ENCODE data around the gene TCTN3.

The TCTN3 gene

GRCh38 chr10:95706990-95707389 lies 13.3 kb upstream of the TCTN3 start:
- no peak for ATAC-seq
- TF ChIP-seq BACH2 (CRISPR knock-in tag; IDR thresholded peaks at IDR 0.05; ENCODE audit: borderline replicate concordance) (no peak), PPARA (CRISPR knock-in tag; IDR thresholded peaks at IDR 0.05; ENCODE audit: borderline replicate concordance) (no peak), ZNF8 (CRISPR knock-in tag; IDR thresholded peaks at IDR 0.05) (no peak), TSHZ2 (CRISPR knock-in tag; IDR thresholded peaks at IDR 0.05) (no peak), OSR1 (CRISPR knock-in tag; IDR thresholded peaks at IDR 0.05) (no peak), TOX (CRISPR knock-in tag; IDR thresholded peaks at IDR 0.05; ENCODE audit: borderline replicate concordance) (no peak), CSDC2 (CRISPR knock-in tag; IDR thresholded peaks at IDR 0.05) (no peak)

- no peak for ATAC-seq
- TF ChIP-seq ZFP3 (CRISPR knock-in tag; IDR thresholded peaks at IDR 0.05) (no peak), POU6F1 (CRISPR knock-in tag; IDR thresholded peaks at IDR 0.05; ENCODE audit: borderline replicate concordance, low read depth) (no peak), CSDC2 (CRISPR knock-in tag; IDR thresholded peaks at IDR 0.05) (no peak), ARNTL (CRISPR knock-in tag; IDR thresholded peaks at IDR 0.05; ENCODE audit: borderline replicate concordance, low read depth) (no peak), ISL1 (CRISPR knock-in tag; IDR thresholded peaks at IDR 0.05) (no peak), BACH2 (CRISPR knock-in tag; IDR thresholded peaks at IDR 0.05; ENCODE audit: borderline replicate concordance) (no peak), CREB5 (CRISPR knock-in tag; IDR thresholded peaks at IDR 0.05; ENCODE audit: low read depth) (no peak), ESRRG (CRISPR knock-in tag; IDR thresholded peaks at IDR 0.05) (no peak), TSHZ2 (CRISPR knock-in tag; IDR thresholded peaks at IDR 0.05) (no peak), CSRNP3 (CRISPR knock-in tag; IDR thresholded peaks at IDR 0.05) (no peak), GLIS3 (CRISPR knock-in tag; IDR thresholded peaks at IDR 0.05) (no peak)
Measured at GRCh38 chr10:95706573-95706972, 12.8 kb upstream of the TCTN3 start.

- ATAC-seq: no peak
- TF ChIP-seq OSR1 (CRISPR knock-in tag; IDR thresholded peaks at IDR 0.05) (no peak), TSHZ2 (CRISPR knock-in tag; IDR thresholded peaks at IDR 0.05) (no peak), SNAI2 (CRISPR knock-in tag; IDR thresholded peaks at IDR 0.05) (no peak), TCF4 (CRISPR knock-in tag; IDR thresholded peaks at IDR 0.05; ENCODE audit: borderline replicate concordance) (no peak), PATZ1 (CRISPR knock-in tag; IDR thresholded peaks at IDR 0.05; ENCODE audit: borderline replicate concordance) (no peak), ZNF70 (CRISPR knock-in tag; IDR thresholded peaks at IDR 0.05) (no peak), CSDC2 (CRISPR knock-in tag; IDR thresholded peaks at IDR 0.05) (no peak), ARNTL (CRISPR knock-in tag; IDR thresholded peaks at IDR 0.05; ENCODE audit: borderline replicate concordance, low read depth) (no peak)
Measured at GRCh38 chr10:95698415-95698814, 4.7 kb upstream of the TCTN3 start.

Measured in SK-N-SH treated with all-trans-retinoic acid at 6 μM for 48 hours (cell line).